ENCODE measurements around the gene BBOX1.

BBOX1 gene

GRCh38 chr11:27097551-27097950, 56.9 kb downstream of the BBOX1 start:
- no peak for DNase-seq
- H3K4me1 Mint-ChIP-seq: no peaks in the 10 kb centered on the region
- no peaks in the 10 kb centered on the region for H3K27me3 Mint-ChIP-seq (ENCODE audit: low read depth, poor library complexity)
- no peak overlapping the region for H3K27ac Mint-ChIP-seq
- no peak overlapping the region for H3K4me3 Mint-ChIP-seq
- no peaks in the 10 kb centered on the region for H3K9me3 Mint-ChIP-seq
- no peak for TF ChIP-seq CTCF (IDR thresholded peaks at IDR 0.05)
- no peaks in the 10 kb centered on the region for H3K36me3 Mint-ChIP-seq (ENCODE audit: low read depth)

GRCh38 chr11:27100534-27100933, 59.9 kb downstream of the BBOX1 start:
- H3K27ac Mint-ChIP-seq: no peak overlapping the region
- H3K9me3 Mint-ChIP-seq: peaks cover 4% of the 10 kb centered on the region
- no peaks in the 10 kb centered on the region for H3K36me3 Mint-ChIP-seq (ENCODE audit: low read depth)
- no peak overlapping the region for H3K4me3 Mint-ChIP-seq
- no peak for TF ChIP-seq CTCF (IDR thresholded peaks at IDR 0.05)
- no peaks in the 10 kb centered on the region for H3K4me1 Mint-ChIP-seq
- no peaks in the 10 kb centered on the region for H3K27me3 Mint-ChIP-seq (ENCODE audit: low read depth, poor library complexity)
- DNase-seq: no peak

GRCh38 chr11:27107548-27107947, 66.9 kb downstream of the BBOX1 start:
- no peak for TF ChIP-seq CTCF (IDR thresholded peaks at IDR 0.05)
- Mint-ChIP-seq H3K27ac (no peak overlapping the region), H3K4me1 (no peaks in the 10 kb centered on the region), H3K36me3 (ENCODE audit: low read depth) (no peaks in the 10 kb centered on the region), H3K4me3 (no peak overlapping the region), H3K9me3 (peaks cover 6% of the 10 kb centered on the region), H3K27me3 (ENCODE audit: low read depth, poor library complexity) (peaks cover 7% of the 10 kb centered on the region)
- DNase-seq: no peak

GRCh38 chr11:27108809-27109208, 68.2 kb downstream of the BBOX1 start:
- H3K36me3 Mint-ChIP-seq (ENCODE audit: low read depth): no peaks in the 10 kb centered on the region
- H3K4me1 Mint-ChIP-seq: no peaks in the 10 kb centered on the region
- H3K27me3 Mint-ChIP-seq (ENCODE audit: low read depth, poor library complexity): peaks cover 7% of the 10 kb centered on the region
- no peak for DNase-seq
- no peak overlapping the region for H3K4me3 Mint-ChIP-seq
- H3K9me3 Mint-ChIP-seq: peaks cover 6% of the 10 kb centered on the region
- no peak for TF ChIP-seq CTCF (IDR thresholded peaks at IDR 0.05)
- H3K27ac Mint-ChIP-seq: no peak overlapping the region

GRCh38 chr11:27111896-27112295, 71.3 kb downstream of the BBOX1 start:
- no peak for TF ChIP-seq CTCF (IDR thresholded peaks at IDR 0.05)
- H3K27ac Mint-ChIP-seq: no peak overlapping the region
- no peaks in the 10 kb centered on the region for H3K4me1 Mint-ChIP-seq
- H3K27me3 Mint-ChIP-seq (ENCODE audit: low read depth, poor library complexity): peaks cover 7% of the 10 kb centered on the region
- no peaks in the 10 kb centered on the region for H3K36me3 Mint-ChIP-seq (ENCODE audit: low read depth)
- H3K9me3 Mint-ChIP-seq: no peaks in the 10 kb centered on the region
- no peak for DNase-seq
- H3K4me3 Mint-ChIP-seq: no peak overlapping the region

- Mint-ChIP-seq H3K9me3 (no peaks in the 10 kb centered on the region), H3K27me3 (ENCODE audit: low read depth, poor library complexity) (peaks cover 4% of the 10 kb centered on the region), H3K36me3 (ENCODE audit: low read depth) (no peaks in the 10 kb centered on the region), H3K4me1 (no peaks in the 10 kb centered on the region), H3K27ac (no peak overlapping the region), H3K4me3 (no peak overlapping the region)
- no peak for TF ChIP-seq CTCF (IDR thresholded peaks at IDR 0.05)
- no peak for DNase-seq
Measured at GRCh38 chr11:27112946-27113345, 72.3 kb downstream of the BBOX1 start.
